ENCODE measurements around the gene PIK3C3. TPM values are rescaled to one million over a fixed set of nuclear protein-coding genes. Genes with fewer than 3 reads are reported as not detected.

Gene PIK3C3
- total RNA-seq, 2 experiments from 2014 or later, result 52.6 to 62.1 TPM

- Mint-ChIP-seq H3K4me3 (no peak overlapping the region), H3K4me1 (ENCODE audit: low read depth) (peaks cover 20% of the 10 kb centered on the region), H3K9me3 (no peaks in the 10 kb centered on the region), H3K27me3 (no peaks in the 10 kb centered on the region), H3K27ac (no peak overlapping the region), H3K36me3 (ENCODE audit: low read depth) (peaks cover 37% of the 10 kb centered on the region)
- ATAC-seq, result no peak
- TF ChIP-seq CTCF (IDR thresholded peaks at IDR 0.05), result no peak
- intact Hi-C loops (cut with micrococcal nuclease), result no loop called here
- no peak for DNase-seq
- POLR2A ChIA-PET, result no interaction called here
- CTCF ChIA-PET, result interaction anchor here (1.1 to 4.5 kb wide), 2 partner anchors 22 to 71 kb away, joined by 3 to 33 read pairs; no protein-coding TSS in a partner anchor
Measured at GRCh38 chr18:42030586-42031182, 75.7 kb downstream of the PIK3C3 start.

GRCh38 chr18:42032447-42032846 lies 77.4 kb downstream of the PIK3C3 start:
- peaks cover 40% of the 10 kb centered on the region for H3K36me3 Mint-ChIP-seq (ENCODE audit: low read depth)
- TF ChIP-seq CTCF (IDR thresholded peaks at IDR 0.05), result no peak
- intact Hi-C loops (cut with micrococcal nuclease), result no loop called here
- H3K4me1 Mint-ChIP-seq (ENCODE audit: low read depth), result peaks cover 10% of the 10 kb centered on the region
- ChIA-PET POLR2A (no interaction called here), CTCF (no interaction called here)
- ATAC-seq (no peak), DNase-seq (no peak)
- no peak overlapping the region for H3K4me3 Mint-ChIP-seq
- H3K27me3 Mint-ChIP-seq, result no peaks in the 10 kb centered on the region
- no peak overlapping the region for H3K27ac Mint-ChIP-seq
- no peaks in the 10 kb centered on the region for H3K9me3 Mint-ChIP-seq

GRCh38 chr18:42033137-42033810 lies 78.2 kb downstream of the PIK3C3 start:
- H3K27ac Mint-ChIP-seq, result no peak overlapping the region

GRCh38 chr18:42038936-42039335 lies 83.9 kb downstream of the PIK3C3 start:
- DNase-seq (no peak), ATAC-seq (no peak)
- Mint-ChIP-seq H3K27me3 (no peaks in the 10 kb centered on the region), H3K36me3 (ENCODE audit: low read depth) (peaks cover 33% of the 10 kb centered on the region), H3K4me3 (no peak overlapping the region), H3K27ac (no peak overlapping the region), H3K9me3 (no peaks in the 10 kb centered on the region), H3K4me1 (ENCODE audit: low read depth) (no peaks in the 10 kb centered on the region)
- intact Hi-C loops (cut with micrococcal nuclease), result no loop called here
- ChIA-PET POLR2A (no interaction called here), CTCF (interaction anchor here (1.7 to 2.4 kb wide), 3 partner anchors 11 to 75 kb away, joined by 6 to 12 read pairs (median 8); no protein-coding TSS in a partner anchor)
- no peak for TF ChIP-seq CTCF (IDR thresholded peaks at IDR 0.05)

More at GRCh38 chr18:42033137-42033810, 78.2 kb downstream of the PIK3C3 start:
- Mint-ChIP-seq H3K4me3 (no peak overlapping the region), H3K4me1 (ENCODE audit: low read depth) (peaks cover 7% of the 10 kb centered on the region), H3K27me3 (no peaks in the 10 kb centered on the region), H3K9me3 (no peaks in the 10 kb centered on the region), H3K36me3 (ENCODE audit: low read depth) (peaks cover 44% of the 10 kb centered on the region)
- TF ChIP-seq CTCF (IDR thresholded peaks at IDR 0.05), result no peak
- intact Hi-C loops (cut with micrococcal nuclease), result no loop called here
- DNase-seq (no peak), ATAC-seq (no peak)
- ChIA-PET POLR2A (no interaction called here), CTCF (interaction anchor here (2.0 kb wide), 1 partner anchor 20 kb away, joined by 5 read pairs; no protein-coding TSS in a partner anchor)

- intact Hi-C loops (cut with micrococcal nuclease), result no loop called here
- ChIA-PET POLR2A (no interaction called here), CTCF (interaction anchor here (1.7 to 2.4 kb wide), 3 partner anchors 11 to 75 kb away, joined by 6 to 12 read pairs (median 8); no protein-coding TSS in a partner anchor)
- no peak for DNase-seq
- no peak for TF ChIP-seq CTCF (IDR thresholded peaks at IDR 0.05)
- H3K4me1 Mint-ChIP-seq (ENCODE audit: low read depth), result no peaks in the 10 kb centered on the region
- no peak for ATAC-seq
- H3K36me3 Mint-ChIP-seq (ENCODE audit: low read depth), result peaks cover 31% of the 10 kb centered on the region
- no peak overlapping the region for H3K27ac Mint-ChIP-seq
- no peaks in the 10 kb centered on the region for H3K27me3 Mint-ChIP-seq
- no peaks in the 10 kb centered on the region for H3K9me3 Mint-ChIP-seq
- H3K4me3 Mint-ChIP-seq, result no peak overlapping the region
Measured at GRCh38 chr18:42039396-42039795, 84.4 kb downstream of the PIK3C3 start.

Data from activated CD8-positive, alpha-beta T cell treated with anti-CD3 and anti-CD28 coated beads for 36 hours (primary cell).